Stimulated activated CD8-positive, alpha-beta memory T cell treated with anti-CD3 and anti-CD28 coated beads, Interleukin-15, amount 100 ng/mL, for 4 hours (primary cell): ENCODE measurements around the gene SP140L.
A peak's percentile ranks its signal among the peaks of the same experiment; 100 is the strongest.
"Not testable (repeated sequence)": the region's sequence is repeated elsewhere in the genome, so short reads cannot be mapped to it uniquely, and the experiment has no call there.

Experiments used
- DNase-seq, 2 donors: peaks; one replicate each; pipeline ENCODE4 v3.0.0-alpha.2; 2020; ENCODE audit warnings: low read depth in 2 of 2

SP140L gene

GRCh38 chr2:230326453-230327417, at the start of gene SP140L:
TSS of gene SP140L (plus strand) at chr2:230327193. CDS start at chr2:230327270, 77 bp downstream.
- peak; percentile 65 to 68 for DNase-seq

- DNase-seq, result no peak
Measured at GRCh38 chr2:230282936-230283335, 44.1 kb upstream of the SP140L start.

GRCh38 chr2:230286048-230286447, 40.9 kb upstream of the SP140L start:
- DNase-seq, result no peak

- DNase-seq, result not testable (repeated sequence)
Measured at GRCh38 chr2:230289311-230289710, 37.7 kb upstream of the SP140L start.

GRCh38 chr2:230295192-230295591, 31.8 kb upstream of the SP140L start:
- no peak for DNase-seq

- no peak for DNase-seq
Measured at GRCh38 chr2:230296917-230297316, 30.1 kb upstream of the SP140L start.

- no peak for DNase-seq
Measured at GRCh38 chr2:230299618-230300017, 27.4 kb upstream of the SP140L start.

- DNase-seq, result no peak
Measured at GRCh38 chr2:230305416-230306275, 21.3 kb upstream of the SP140L start.

- DNase-seq, result no peak
Measured at GRCh38 chr2:230306474-230306873, 20.5 kb upstream of the SP140L start.

GRCh38 chr2:230307485-230307884, 19.5 kb upstream of the SP140L start:
- DNase-seq, result no peak

GRCh38 chr2:230308402-230309000, 18.5 kb upstream of the SP140L start:
- no peak for DNase-seq

GRCh38 chr2:230310792-230311191, 16.2 kb upstream of the SP140L start:
- DNase-seq, result not testable (repeated sequence)

- not testable (repeated sequence) for DNase-seq
Measured at GRCh38 chr2:230311634-230312033, 15.4 kb upstream of the SP140L start.

GRCh38 chr2:230312638-230313037, 14.4 kb upstream of the SP140L start:
- DNase-seq, result no peak

GRCh38 chr2:230317366-230317765, 9.6 kb upstream of the SP140L start:
- no peak for DNase-seq

- DNase-seq, result no peak
Measured at GRCh38 chr2:230318190-230319121, 8.5 kb upstream of the SP140L start.

GRCh38 chr2:230319211-230319862, 7.7 kb upstream of the SP140L start:
- peak in 1 of 2 donors; percentile 48 for DNase-seq

- no peak for DNase-seq
Measured at GRCh38 chr2:230321031-230321430, 6.0 kb upstream of the SP140L start.

- no peak for DNase-seq
Measured at GRCh38 chr2:230322561-230323384, 4.2 kb upstream of the SP140L start.
